Gastroesophageal sphincter (tissue), 3 donors: ENCODE measurements around the gene RHBDF2.

Experiments
- CTCF ChIP-seq, 4 experiments: fragments of 200-600 bp in 2 of 4; fragments of 450-650 bp in 2 of 4; sonication (generic) in 1 of 4; IDR thresholded peaks; one replicate each; pipeline ENCODE4 v1.5.1; 2017 to 2019; ENCODE audit warnings: antibody characterized with exemption in 4 of 4, mild to moderate bottlenecking in 2 of 4, moderate library complexity in 2 of 4
- POLR2A ChIP-seq, 2 donors: fragments of 450-650 bp; IDR thresholded peaks; one replicate each; pipeline ENCODE4 v1.6.1; 2017; ENCODE audit warnings: antibody characterized with exemption in 2 of 2, mild to moderate bottlenecking in 2 of 2, moderate library complexity in 1 of 2

- TF ChIP-seq CTCF (IDR thresholded peaks at IDR 0.05) (no peak), POLR2A (IDR thresholded peaks at IDR 0.05) (no peak)
These were observed 42.8 kb upstream of the RHBDF2 start for GRCh38 chr17:76543826-76544545.
